OCI-LY3 (cell line): ENCODE results near the gene NAA40.

Experiments
- H2AFZ ChIP-seq: fragments of 200-600, 300-600 bp; shearing (Covaris generic); 2 replicates; pipeline ENCODE4 v1.6.0; 2014; ENCODE audit warnings: antibody characterized with exemption, low read depth, low read length
- H3K27ac ChIP-seq: fragments of 200-600, 300-600 bp; sonication (generic); 2 replicates; pipeline ENCODE4 v1.5.1; 2014; ENCODE audit warnings: mild to moderate bottlenecking, low read length, moderate library complexity, mixed read lengths
- H3K27me3 ChIP-seq: fragments of 200-600, 300-600 bp; sonication (generic); 2 replicates; pipeline ENCODE4 v1.6.1; 2014; ENCODE audit warnings: low read depth, low read length, mixed read lengths
- H3K36me3 ChIP-seq: fragments of 200-600, 300-600 bp; sonication (generic); replicated peaks from 2 replicates; pipeline ENCODE3; 2014; ENCODE audit warnings: low read depth, low read length, mixed read lengths
- H3K4me1 ChIP-seq: fragments of 300-600, 200-600 bp; sonication (generic); 2 replicates; pipeline ENCODE4 v1.6.1; 2014; ENCODE audit warnings: low read length, mixed read lengths
- H3K4me2 ChIP-seq: fragments of 200-600, 300-600 bp; sonication (generic); 2 replicates; pipeline ENCODE4 v1.6.1; 2014; ENCODE audit warnings: low read length, mixed read lengths
- H3K4me3 ChIP-seq: fragments of 300-600, 200-600 bp; sonication (generic); 2 replicates; pipeline ENCODE4 v1.5.1; 2014; ENCODE audit warnings: antibody characterized with exemption, mild to moderate bottlenecking, low read length, moderate library complexity
- H3K79me2 ChIP-seq: fragments of 300-600, 200-600 bp; shearing (Covaris generic); 2 replicates; pipeline ENCODE4 v1.6.1; 2014; ENCODE audit warnings: mild to moderate bottlenecking, low read length, mixed read lengths
- H3K9ac ChIP-seq: fragments of 300-600, 200-600 bp; shearing (Covaris generic); 2 replicates; pipeline ENCODE4 v1.6.0; 2014; ENCODE audit warnings: mild to moderate bottlenecking, low read length, moderate library complexity
- H3K9me3 ChIP-seq: fragments of 200-600, 300-600 bp; shearing (Covaris generic); 2 replicates; pipeline ENCODE4 v1.6.1; 2014; ENCODE audit warnings: low read length, mixed read lengths; ENCODE audit not compliant: insufficient read depth
- H4K20me1 ChIP-seq: fragments of 200-600, 300-600 bp; sonication (generic); 2 replicates; pipeline ENCODE4 v1.6.1; 2016; ENCODE audit warnings: low read length, mixed read lengths; ENCODE audit not compliant: insufficient read depth
- EZH2phosphoT487 ChIP-seq: fragments of 200-600 bp; shearing (Covaris generic); IDR thresholded peaks from 2 replicates; pipeline ENCODE4 v1.6.1; 2018; ENCODE audit warnings: antibody characterized with exemption, mixed run types, low read depth
- TF ChIP-seq, protein P1 (sequence below): fragments of 200-600, 300-600 bp; sonication (generic); IDR thresholded peaks from 2 replicates; pipeline ENCODE4 v1.5.1; 2014; ENCODE audit warnings: antibody characterized with exemption, low read length, low read depth

NAA40 gene

GRCh38 chr11:63907063-63907462, 31.7 kb upstream of the NAA40 start:
- Histone ChIP-seq H4K20me1 (no peaks in the 10 kb centered on the region), H3K27ac (no peak overlapping the region)

GRCh38 chr11:63907808-63908530, 30.8 kb upstream of the NAA40 start:
- no peaks in the 10 kb centered on the region for H4K20me1 ChIP-seq
- H3K36me3 ChIP-seq: peaks cover 49% of the 10 kb centered on the region

More at GRCh38 chr11:63907063-63907462, 31.7 kb upstream of the NAA40 start:
- Histone ChIP-seq H3K9ac (no peak overlapping the region), H3K9me3 (no peaks in the 10 kb centered on the region), H3K27me3 (no peaks in the 10 kb centered on the region), H3K4me3 (no peak overlapping the region), H3K79me2 (no peaks in the 10 kb centered on the region), H2AFZ (no peak overlapping the region), H3K4me1 (no peaks in the 10 kb centered on the region), H3K4me2 (no peak overlapping the region), H3K36me3 (peaks cover 55% of the 10 kb centered on the region)
- TF ChIP-seq EZH2phosphoT487: no peak
- TF ChIP-seq, protein P1, sequence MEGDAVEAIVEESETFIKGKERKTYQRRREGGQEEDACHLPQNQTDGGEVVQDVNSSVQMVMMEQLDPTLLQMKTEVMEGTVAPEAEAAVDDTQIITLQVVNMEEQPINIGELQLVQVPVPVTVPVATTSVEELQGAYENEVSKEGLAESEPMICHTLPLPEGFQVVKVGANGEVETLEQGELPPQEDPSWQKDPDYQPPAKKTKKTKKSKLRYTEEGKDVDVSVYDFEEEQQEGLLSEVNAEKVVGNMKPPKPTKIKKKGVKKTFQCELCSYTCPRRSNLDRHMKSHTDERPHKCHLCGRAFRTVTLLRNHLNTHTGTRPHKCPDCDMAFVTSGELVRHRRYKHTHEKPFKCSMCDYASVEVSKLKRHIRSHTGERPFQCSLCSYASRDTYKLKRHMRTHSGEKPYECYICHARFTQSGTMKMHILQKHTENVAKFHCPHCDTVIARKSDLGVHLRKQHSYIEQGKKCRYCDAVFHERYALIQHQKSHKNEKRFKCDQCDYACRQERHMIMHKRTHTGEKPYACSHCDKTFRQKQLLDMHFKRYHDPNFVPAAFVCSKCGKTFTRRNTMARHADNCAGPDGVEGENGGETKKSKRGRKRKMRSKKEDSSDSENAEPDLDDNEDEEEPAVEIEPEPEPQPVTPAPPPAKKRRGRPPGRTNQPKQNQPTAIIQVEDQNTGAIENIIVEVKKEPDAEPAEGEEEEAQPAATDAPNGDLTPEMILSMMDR: no peak

DNA sequence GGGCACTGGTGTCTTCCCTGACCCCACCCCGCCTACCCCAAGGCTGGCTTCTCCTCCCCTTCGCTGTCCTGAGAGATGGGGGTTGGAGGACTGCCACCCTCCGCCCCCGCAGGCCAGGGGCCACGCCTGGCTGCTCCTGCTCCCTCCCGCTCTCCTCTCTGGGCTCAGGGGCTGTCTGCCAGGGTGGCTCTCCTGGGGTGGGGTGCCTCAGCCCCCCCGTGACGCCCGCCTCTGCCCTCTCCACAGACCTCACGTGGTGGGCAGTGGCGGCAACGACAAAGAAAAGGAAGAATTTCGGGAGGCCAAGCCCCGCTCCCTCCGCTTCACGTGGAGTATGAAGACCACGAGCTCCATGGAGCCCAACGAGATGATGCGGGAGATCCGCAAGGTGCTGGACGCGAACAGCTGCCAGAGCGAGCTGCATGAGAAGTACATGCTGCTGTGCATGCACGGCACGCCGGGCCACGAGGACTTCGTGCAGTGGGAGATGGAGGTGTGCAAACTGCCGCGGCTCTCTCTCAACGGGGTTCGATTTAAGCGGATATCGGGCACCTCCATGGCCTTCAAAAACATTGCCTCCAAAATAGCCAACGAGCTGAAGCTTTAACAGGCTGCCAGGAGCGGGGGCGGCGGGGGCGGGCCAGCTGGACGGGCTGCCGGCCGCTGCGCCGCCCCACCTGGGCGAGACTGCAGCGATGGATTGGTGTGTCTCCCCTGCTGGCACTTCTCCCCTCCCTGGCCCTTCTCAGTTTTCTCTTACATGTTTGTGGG, 30.0 kb upstream of the NAA40 start:
- no peaks in the 10 kb centered on the region for H3K4me1 ChIP-seq
- TF ChIP-seq, protein P1: no peak
- TF ChIP-seq EZH2phosphoT487: no peak
- no peak overlapping the region for H3K27ac ChIP-seq
- no peak overlapping the region for H3K4me3 ChIP-seq
- H3K4me2 ChIP-seq: no peak overlapping the region
- no peaks in the 10 kb centered on the region for H3K79me2 ChIP-seq
- H3K27me3 ChIP-seq: no peaks in the 10 kb centered on the region
- H4K20me1 ChIP-seq: no peaks in the 10 kb centered on the region
- no peaks in the 10 kb centered on the region for H3K9me3 ChIP-seq
- peaks cover 46% of the 10 kb centered on the region for H3K36me3 ChIP-seq
- H3K9ac ChIP-seq: no peak overlapping the region
- no peak overlapping the region for H2AFZ ChIP-seq

More at GRCh38 chr11:63907808-63908530, 30.8 kb upstream of the NAA40 start:
- no peaks in the 10 kb centered on the region for H3K79me2 ChIP-seq
- H3K4me2 ChIP-seq: no peak overlapping the region
- no peak overlapping the region for H2AFZ ChIP-seq
- TF ChIP-seq, protein P1: no peak
- TF ChIP-seq EZH2phosphoT487: no peak
- H3K4me3 ChIP-seq: no peak overlapping the region
- H3K9ac ChIP-seq: no peak overlapping the region
- H3K27ac ChIP-seq: no peak overlapping the region
- H3K27me3 ChIP-seq: no peaks in the 10 kb centered on the region
- no peaks in the 10 kb centered on the region for H3K4me1 ChIP-seq
- no peaks in the 10 kb centered on the region for H3K9me3 ChIP-seq
